ENCODE data around the gene BORCS6. TPM values are rescaled to one million over a fixed set of nuclear protein-coding genes. Genes with fewer than 3 reads are reported as not detected.

The BORCS6 gene
- total RNA-seq (10 to 100 TPM in 6 of 7 donors, 1 to 10 TPM in 1; 9.5 to 14.6 (median 12.3) TPM), polyA plus RNA-seq (10 to 100 TPM in 2 of 3 donors, 1 to 10 TPM in 1; 10.0 to 16.5 (median 12.9) TPM)
- long read RNA-seq, donor 1, transcript BORCS6-201 (1 exons, 2,575 nt) = major isoform, 5 of 5 reads
- long read RNA-seq, donor 1, partial matches to known transcripts = 0 of 5 reads
- long read RNA-seq, donor 1, other reads (novel, unspliced or antisense) = 0 of 5 reads
- long read RNA-seq, donor 2, transcript BORCS6-201 (1 exons, 2,575 nt) = major isoform, 8 of 8 reads
- long read RNA-seq, donor 2, partial matches to known transcripts = 0 of 8 reads
- long read RNA-seq, donor 2, other reads (novel, unspliced or antisense) = 0 of 8 reads

DNA sequence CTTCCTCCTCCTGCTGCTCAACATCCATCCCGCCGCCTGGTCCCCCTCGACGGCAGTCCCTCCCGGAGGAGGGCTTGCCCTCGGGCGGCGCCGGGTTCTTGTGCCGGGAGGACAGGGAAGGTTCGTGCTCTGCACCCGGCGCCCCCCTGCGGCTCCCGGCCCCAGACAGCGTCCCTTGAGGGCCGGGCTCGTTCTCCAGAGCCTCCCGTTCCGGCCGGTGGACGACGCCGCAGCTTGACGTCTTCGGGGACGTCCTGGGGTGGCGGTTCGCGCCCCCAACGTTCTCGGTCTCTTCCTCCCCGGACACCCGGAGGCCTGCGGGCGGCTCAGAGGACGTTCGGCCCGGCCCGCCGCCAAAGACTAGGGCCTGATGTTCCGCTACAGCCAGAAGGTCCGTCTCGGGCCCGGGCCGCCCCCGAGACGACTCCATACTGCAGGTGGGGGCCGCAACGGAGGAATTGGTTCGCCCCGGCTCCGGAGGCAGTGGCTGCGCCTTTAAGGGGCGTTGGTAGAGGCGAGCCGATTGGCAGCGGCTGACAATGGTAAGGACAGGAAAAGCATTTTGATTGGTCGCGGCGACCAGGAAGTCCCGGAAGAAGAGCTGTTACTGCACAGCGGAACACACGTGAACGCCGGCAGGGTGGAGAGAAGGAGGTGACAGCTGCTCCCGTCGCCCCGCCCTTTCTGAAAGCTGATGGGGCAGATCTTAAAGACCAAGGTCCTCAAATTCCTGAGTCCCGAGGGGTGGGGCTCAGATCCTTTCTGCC lies at the start of gene BORCS6:
Gene BORCS6, minus strand, starts transcription at position 470 of the 767 bp plus-strand sequence. Its CDS starts 40 bp downstream, at position 430.
- Histone ChIP-seq H3K9me3 (no peaks in the 10 kb centered on the region), H3K4me1 (peaks cover 23 to 76% (median 61%) of the 10 kb centered on the region in 6 donors), H3K27me3 (replicated peaks in 1 of 7) (no peaks in the 10 kb centered on the region), H3K27ac (peak within 1 kb of the TSS; percentile 89 to 97 (median 96)), H3K4me3 (peak within 1 kb of the TSS; percentile 71 to 96 (median 80)), H3K36me3 (no peaks in the 10 kb centered on the region)
- 0% methylated on average over 27 to 70 of the region's 70 CpGs for WGBS, 5 donors
- intact Hi-C loops (cut with DNase I; ENCODE audit: low total_unique reads) = no loop called here
- DNase-seq = peak; percentile 99
- peak in 2 of 3 donors; percentile 39 to 86 for TF ChIP-seq POLR2A (IDR thresholded peaks at IDR 0.05)
- TF ChIP-seq CTCF (IDR thresholded peaks at IDR 0.05 in 8 of 11, conservative IDR thresholded peaks at IDR 0.05 in 3 of 11) = peak in 2 of 11 experiments; percentile 5 to 7
- peak; percentile 91 to 96 (median 94) for TF ChIP-seq POLR2AphosphoS5 (IDR thresholded peaks at IDR 0.05)

DNA sequence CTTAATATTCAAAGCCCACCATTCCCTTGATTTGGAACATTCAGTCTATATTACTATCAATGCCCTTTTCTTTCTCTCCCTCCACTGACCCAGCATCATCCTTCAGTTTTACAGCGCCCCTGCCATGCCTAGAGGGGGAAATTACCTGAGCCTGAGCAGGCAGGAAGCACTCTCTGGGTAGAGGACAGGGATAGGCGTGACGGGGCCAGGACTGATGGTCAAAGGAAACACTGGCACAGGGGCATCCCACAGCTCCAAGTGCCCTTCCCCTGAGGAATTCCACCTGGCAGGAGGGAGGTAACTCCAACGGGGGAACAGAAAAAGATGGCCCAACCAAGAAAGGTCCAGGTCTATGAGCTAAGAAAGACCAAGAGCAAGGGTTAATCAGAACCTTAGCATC lies 47.9 kb upstream of the BORCS6 start:
- peaks cover 13 to 99% (median 91%) of the 10 kb centered on the region in 6 donors for H3K36me3 ChIP-seq
- WGBS, 5 donors = 76 to 89% (median 87%) methylated on average over 4 of the region's 4 CpGs
- no peak overlapping the region for H3K4me3 ChIP-seq
- intact Hi-C loops (cut with DNase I; ENCODE audit: low total_unique reads) = no loop called here
- no peak overlapping the region for H3K27ac ChIP-seq
- no peaks in the 10 kb centered on the region for H3K27me3 ChIP-seq (replicated peaks in 1 of 7)
- no peaks in the 10 kb centered on the region for H3K9me3 ChIP-seq
- peaks cover 0 to 24% (median 0%) of the 10 kb centered on the region in 6 donors for H3K4me1 ChIP-seq
- TF ChIP-seq POLR2AphosphoS5 (IDR thresholded peaks at IDR 0.05) = no peak
- no peak for DNase-seq

- Histone ChIP-seq H3K4me3 (no peak overlapping the region), H3K36me3 (peaks cover 13 to 100% (median 98%) of the 10 kb centered on the region in 6 donors), H3K27ac (no peak overlapping the region), H3K4me1 (peaks cover 0 to 20% (median 0%) of the 10 kb centered on the region in 6 donors), H3K9me3 (no peaks in the 10 kb centered on the region), H3K27me3 (replicated peaks in 1 of 7) (no peaks in the 10 kb centered on the region)
- no peak for TF ChIP-seq POLR2A (IDR thresholded peaks at IDR 0.05)
- TF ChIP-seq CTCF (IDR thresholded peaks at IDR 0.05 in 8 of 11, conservative IDR thresholded peaks at IDR 0.05 in 3 of 11) = no peak
- no peak for TF ChIP-seq POLR2AphosphoS5 (IDR thresholded peaks at IDR 0.05)
- no peak for DNase-seq
- 92 to 95% (median 93%) methylated on average over 7 of the region's 7 CpGs for WGBS, 5 donors
- intact Hi-C loops (cut with DNase I; ENCODE audit: low total_unique reads) = no loop called here
These were observed 47.2 kb upstream of the BORCS6 start for GRCh38 chr17:8237175-8237574.

GRCh38 chr17:8235676-8236075 lies 45.7 kb upstream of the BORCS6 start:
- 93 to 98% (median 95%) methylated on average over 7 of the region's 7 CpGs for WGBS, 5 donors
- Histone ChIP-seq H3K27me3 (replicated peaks in 1 of 7) (no peaks in the 10 kb centered on the region), H3K4me1 (peaks cover 0 to 7% (median 0%) of the 10 kb centered on the region in 6 donors), H3K4me3 (no peak overlapping the region), H3K27ac (no peak overlapping the region), H3K9me3 (no peaks in the 10 kb centered on the region), H3K36me3 (peaks cover 17 to 100% (median 98%) of the 10 kb centered on the region in 6 donors)
- no peak for TF ChIP-seq CTCF (IDR thresholded peaks at IDR 0.05 in 8 of 11, conservative IDR thresholded peaks at IDR 0.05 in 3 of 11)
- TF ChIP-seq POLR2AphosphoS5 (IDR thresholded peaks at IDR 0.05) = no peak
- TF ChIP-seq POLR2A (IDR thresholded peaks at IDR 0.05) = no peak
- intact Hi-C loops (cut with DNase I; ENCODE audit: low total_unique reads) = no loop called here
- no peak for DNase-seq
